Mucosa of rectum (tissue), 2 donors: ENCODE results near the gene PLCG2.
A peak's percentile ranks its signal among the peaks of the same experiment; 100 is the strongest.
"Not testable (repeated sequence)": the region's sequence is repeated elsewhere in the genome, so short reads cannot be mapped to it uniquely, and the experiment has no call there.

Experiments
- H3K27ac ChIP-seq, 2 donors: one replicate each; pipeline ENCODE4 v1.7.0; 2013; ENCODE audit warnings: inconsistent platforms in 2 of 2, low read depth in 2 of 2, low read length in 2 of 2
- H3K27me3 ChIP-seq, 2 donors: one replicate each; pipeline ENCODE4 v1.7.0; 2013; ENCODE audit warnings: low read length in 2 of 2; ENCODE audit not compliant: control insufficient read depth in 2 of 2, insufficient read depth in 2 of 2
- H3K36me3 ChIP-seq, 2 donors: one replicate each; pipeline ENCODE4 v1.7.0; 2013; ENCODE audit warnings: low read length in 2 of 2; ENCODE audit not compliant: control insufficient read depth in 2 of 2, insufficient read depth in 2 of 2
- H3K4me1 ChIP-seq, 2 donors: one replicate each; pipeline ENCODE4 v1.7.0; 2013; ENCODE audit warnings: low read length in 2 of 2, mild to moderate bottlenecking in 1 of 2; ENCODE audit not compliant: control insufficient read depth in 2 of 2, insufficient read depth in 2 of 2
- H3K4me3 ChIP-seq, 2 donors: one replicate each; pipeline ENCODE4 v1.7.0; 2013; ENCODE audit warnings: low read length in 2 of 2
- H3K9ac ChIP-seq, 2 donors: one replicate each; pipeline ENCODE4 v1.7.0; 2013; ENCODE audit warnings: low read length in 2 of 2, low read depth in 1 of 2, mild to moderate bottlenecking in 1 of 2
- H3K9me3 ChIP-seq, 2 donors: one replicate each; pipeline ENCODE4 v1.7.0; 2013; ENCODE audit warnings: low read length in 2 of 2; ENCODE audit not compliant: control insufficient read depth in 2 of 2
- donor health status: healthy.
- donor health status: Normal muscosa, but diverticular disease.

The PLCG2 gene

DNA sequence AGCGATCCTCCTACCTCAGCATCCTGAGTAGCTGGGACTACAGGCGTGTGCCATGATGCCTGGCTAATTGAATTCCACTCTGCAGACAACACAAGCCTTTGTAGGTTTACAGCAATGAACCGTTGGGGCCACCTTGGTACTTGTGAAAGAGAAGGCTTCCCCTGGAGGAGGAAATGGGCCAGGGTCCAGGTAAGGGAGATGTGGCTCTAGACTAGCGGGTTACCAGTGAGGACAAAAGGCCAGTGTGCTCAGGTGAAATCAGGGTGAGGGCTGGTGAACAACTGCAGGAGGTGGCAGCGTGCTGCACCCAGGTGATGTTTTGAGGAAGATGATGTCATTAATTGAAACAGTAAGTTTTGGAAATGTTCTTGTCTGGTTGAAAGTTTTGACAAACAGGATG lies 225.5 kb downstream of the PLCG2 start:
- Histone ChIP-seq H3K27me3 (no peaks in the 10 kb centered on the region), H3K9me3 (peaks cover 0 to 2% of the 10 kb centered on the region in 2 donors), H3K27ac (no peak overlapping the region), H3K9ac (no peak overlapping the region), H3K36me3 (peaks cover 13 to 15% of the 10 kb centered on the region in 2 donors), H3K4me1 (no peaks in the 10 kb centered on the region), H3K4me3 (no peak overlapping the region)

DNA sequence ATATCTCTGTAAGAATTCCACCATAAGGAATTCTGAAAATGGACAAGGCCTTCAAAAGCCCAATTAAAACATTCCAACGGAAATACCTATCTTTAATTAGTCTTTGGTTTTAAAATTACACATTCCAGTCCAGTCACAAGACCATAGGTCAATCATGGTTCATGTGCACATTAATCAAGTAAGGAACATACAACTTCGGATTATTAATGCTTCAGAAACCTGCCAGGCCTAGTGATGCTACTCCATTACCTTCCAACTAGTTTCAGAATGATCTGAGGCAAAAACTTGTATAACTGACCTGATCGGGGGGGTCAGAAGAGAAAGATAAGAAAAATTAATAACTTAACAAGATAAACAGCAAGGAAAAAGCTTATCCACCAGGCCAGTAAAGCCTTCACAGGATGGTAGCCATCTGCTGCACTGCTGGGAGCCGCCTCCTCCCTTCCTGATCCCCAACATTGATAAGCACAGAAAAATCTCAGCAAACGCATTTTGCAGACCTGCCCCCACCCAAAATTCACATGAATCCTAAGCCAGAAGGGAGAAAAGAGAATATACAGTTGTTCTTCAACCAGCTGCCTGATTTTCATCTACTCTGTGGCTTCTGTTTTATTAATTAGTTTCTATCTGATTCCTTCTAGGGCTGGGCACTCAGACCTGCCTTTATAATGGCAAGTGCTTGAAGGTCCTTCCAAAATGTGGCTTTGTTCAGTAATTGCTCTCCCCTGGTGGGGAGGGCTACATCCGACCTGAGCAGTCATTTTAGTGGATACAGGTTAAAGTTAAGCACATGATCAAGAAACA lies 226.1 kb downstream of the PLCG2 start:
- Histone ChIP-seq H3K4me3 (no peak overlapping the region), H3K36me3 (peaks cover 7 to 8% of the 10 kb centered on the region in 2 donors), H3K9ac (no peak overlapping the region), H3K9me3 (peaks cover 0 to 2% of the 10 kb centered on the region in 2 donors), H3K4me1 (no peaks in the 10 kb centered on the region), H3K27me3 (no peaks in the 10 kb centered on the region), H3K27ac (no peak overlapping the region)

DNA sequence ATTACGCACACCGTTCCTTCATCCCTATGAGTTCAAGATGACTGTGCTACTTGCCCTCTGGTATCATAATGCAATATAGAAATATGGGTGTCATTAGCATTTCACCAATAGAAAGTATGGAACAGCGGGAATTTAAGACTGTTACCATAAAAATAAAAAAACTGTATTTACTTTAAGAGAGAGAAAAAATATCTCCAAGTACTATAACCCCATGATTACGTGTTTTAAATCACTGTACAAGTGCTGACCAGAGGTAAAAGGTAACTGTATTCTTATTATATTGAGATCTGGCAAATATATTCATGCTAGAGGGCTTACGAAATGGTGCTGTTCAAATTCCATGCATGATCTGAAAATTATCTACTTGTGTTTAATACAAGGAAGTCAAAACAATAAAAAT lies 226.9 kb downstream of the PLCG2 start:
- Histone ChIP-seq H3K27me3 (no peaks in the 10 kb centered on the region), H3K4me3 (no peak overlapping the region), H3K9me3 (peaks cover 0 to 2% of the 10 kb centered on the region in 2 donors), H3K9ac (no peak overlapping the region), H3K36me3 (peaks cover 5 to 7% of the 10 kb centered on the region in 2 donors), H3K4me1 (no peaks in the 10 kb centered on the region), H3K27ac (no peak overlapping the region)

DNA sequence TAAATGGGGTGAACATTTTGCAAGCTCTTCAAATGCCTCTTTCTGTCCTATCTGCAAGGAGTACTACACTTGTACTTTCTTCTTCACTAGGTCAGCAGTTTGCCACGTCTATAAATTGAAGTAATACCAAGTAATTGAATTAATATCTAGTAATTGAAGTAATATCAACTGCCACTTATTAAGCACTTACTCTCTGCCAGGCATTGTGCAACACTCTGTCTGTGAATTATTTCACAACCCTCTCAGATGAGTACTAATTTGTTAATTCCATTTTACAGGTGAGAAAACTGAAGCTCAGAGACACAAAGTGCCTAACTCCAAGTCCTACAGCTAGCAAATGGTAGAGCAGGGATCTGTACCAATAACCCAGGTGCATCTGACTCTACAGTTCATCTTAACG lies 228.1 kb downstream of the PLCG2 start:
- Histone ChIP-seq H3K27ac (no peak overlapping the region), H3K9me3 (peaks cover 0 to 2% of the 10 kb centered on the region in 2 donors), H3K9ac (no peak overlapping the region), H3K27me3 (no peaks in the 10 kb centered on the region), H3K4me3 (no peak overlapping the region), H3K36me3 (peaks cover 4 to 5% of the 10 kb centered on the region in 2 donors), H3K4me1 (no peaks in the 10 kb centered on the region)

DNA sequence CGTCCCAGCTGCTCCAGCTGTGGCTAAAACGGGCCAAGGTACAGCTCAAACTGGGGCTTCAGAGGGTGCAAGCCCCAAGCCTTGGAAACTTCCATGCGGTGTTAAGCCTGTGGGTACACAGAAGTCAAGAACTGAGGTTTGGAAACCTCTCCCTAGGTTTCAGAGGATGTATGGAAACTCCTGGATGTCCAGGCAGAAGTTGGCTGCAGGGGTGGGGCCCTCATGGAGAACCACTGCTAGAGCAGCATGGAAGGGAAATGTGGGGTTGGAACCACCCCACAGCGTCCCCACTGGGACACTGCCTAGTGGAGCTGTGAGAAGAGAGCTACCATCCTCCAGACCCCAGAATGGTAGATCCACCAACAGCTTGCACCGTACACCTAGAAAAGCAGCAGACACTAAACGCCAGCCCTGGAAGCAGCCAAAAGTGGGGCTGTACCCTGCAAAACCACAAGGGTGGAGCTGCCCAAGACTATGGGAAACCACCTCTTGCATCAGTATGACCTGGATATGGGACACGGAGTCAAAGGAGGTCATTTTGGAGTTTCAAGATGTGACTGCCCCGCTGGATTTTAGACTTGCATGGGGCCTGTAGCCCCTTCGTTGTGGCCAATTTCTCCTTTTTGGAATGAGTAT lies 230.0 kb downstream of the PLCG2 start:
- H3K36me3 ChIP-seq, result peaks cover 2 to 5% of the 10 kb centered on the region in 2 donors
- H3K9ac ChIP-seq, result no peak overlapping the region
- no peaks in the 10 kb centered on the region for H3K27me3 ChIP-seq
- no peak overlapping the region for H3K4me3 ChIP-seq
- H3K27ac ChIP-seq, result no peak overlapping the region
- peaks cover 0 to 2% of the 10 kb centered on the region in 2 donors for H3K9me3 ChIP-seq
- H3K4me1 ChIP-seq, result no peaks in the 10 kb centered on the region

DNA sequence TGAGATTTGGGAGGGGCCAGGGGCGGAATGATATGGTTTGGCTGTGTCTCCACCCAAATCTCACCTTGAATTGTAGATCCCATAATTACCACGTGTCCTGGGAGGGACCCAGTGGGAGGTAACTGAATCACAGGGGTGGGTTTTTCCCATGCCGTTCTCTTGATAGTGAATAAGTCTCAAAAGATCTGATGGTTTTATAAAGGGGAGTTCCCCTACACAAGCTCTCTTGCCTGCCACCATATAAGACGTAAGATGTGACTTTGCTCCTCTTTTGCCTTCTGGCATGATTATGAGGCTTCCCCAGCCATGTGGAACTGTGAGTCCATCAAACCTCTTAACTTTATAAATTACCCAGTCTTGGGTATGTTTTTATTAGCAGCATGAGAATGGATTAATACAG lies 230.7 kb downstream of the PLCG2 start:
- not testable (repeated sequence) for H3K36me3 ChIP-seq, H3K4me3 ChIP-seq, H3K27me3 ChIP-seq, H3K9ac ChIP-seq, H3K4me1 ChIP-seq, H3K27ac ChIP-seq, H3K9me3 ChIP-seq

- Histone ChIP-seq H3K27ac (no peak overlapping the region), H3K27me3 (no peaks in the 10 kb centered on the region), H3K36me3 (peaks cover 0 to 5% of the 10 kb centered on the region in 2 donors), H3K4me1 (no peaks in the 10 kb centered on the region), H3K9ac (peak overlapping the region in 1 of 2 donors; percentile 25), H3K9me3 (peaks cover 0 to 8% of the 10 kb centered on the region in 2 donors), H3K4me3 (peak overlapping the region; percentile 69 to 76)
Measured at GRCh38 chr16:82010649-82011048, 231.6 kb downstream of the PLCG2 start.

GRCh38 chr16:82011199-82011641 lies 232.1 kb downstream of the PLCG2 start, which contains the start of gene SDR42E1:
Gene SDR42E1 (minus strand): TSS chr16:82011470. CDS start chr16:82000858, 10,612 bp downstream.
- H3K9ac ChIP-seq, result peak within 1 kb of the TSS; percentile 25 to 27
- peaks cover 0 to 5% of the 10 kb centered on the region in 2 donors for H3K36me3 ChIP-seq
- no peaks in the 10 kb centered on the region for H3K4me1 ChIP-seq
- peaks cover 0 to 8% of the 10 kb centered on the region in 2 donors for H3K9me3 ChIP-seq
- H3K27ac ChIP-seq, result no peak within 1 kb of the TSS
- H3K27me3 ChIP-seq, result no peaks in the 10 kb centered on the region
- peak within 1 kb of the TSS; percentile 69 to 76 for H3K4me3 ChIP-seq
